Left ventricle myocardium inferior (tissue), 1 donor: Measurements from ENCODE around the gene AMBRA1. TPM values are rescaled to one million over a fixed set of nuclear protein-coding genes. Genes with fewer than 3 reads are reported as not detected.

Experiments used
- DNase-seq: peaks from one replicate; pipeline ENCODE4 v3.0.0-alpha.2; 2020
- H3K27ac ChIP-seq: fragments of 200-600 bp; replicated peaks from 2 replicates; pipeline ENCODE4 v1.8.0; 2021
- H3K27me3 ChIP-seq: fragments of 200-600 bp; 2 replicates; pipeline ENCODE4 v1.8.0; 2021; ENCODE audit warnings: low read depth
- H3K36me3 ChIP-seq: fragments of 200-600 bp; 2 replicates; pipeline ENCODE4 v1.8.0; 2021
- H3K4me1 ChIP-seq: fragments of 200-600 bp; 2 replicates; pipeline ENCODE4 v1.8.0; 2021
- H3K4me3 ChIP-seq: fragments of 200-600 bp; 2 replicates; pipeline ENCODE4 v1.8.0; 2021; ENCODE audit warnings: mild to moderate bottlenecking, moderate library complexity
- H3K9me3 ChIP-seq: fragments of 200-600 bp; replicated peaks from 2 replicates; pipeline ENCODE4 v1.8.0; 2021
- CTCF ChIP-seq: fragments of 200-600 bp; IDR thresholded peaks from 2 replicates; pipeline ENCODE4 v1.8.0; 2021; ENCODE audit warnings: antibody characterized with exemption, mild to moderate bottlenecking, borderline replicate concordance
- intact Hi-C: fragments of 100-400 bp; cut with micrococcal nuclease; formaldehyde crosslinking; loops from one replicate; pipeline ENCODE4 v1.11.0; 2022
- total RNA-seq: library from RNA; stranded (reverse); fragmentation: NEBNext Ultra II Directional; extraction: Animal tissue kit (Norgen Biotek cat#: 25700); gene quantifications from one replicate; pipeline ENCODE4 v1.2.1, GENCODE V29; 2021
- donor health status: DM: no; HTN: yes; CAD: no; lungs with severe emphysema.

Gene AMBRA1
- total RNA-seq, 1 donor from 2014 or later, result 14.2 TPM

- intact Hi-C loops, result no loop called here
- no peaks in the 10 kb centered on the region for H3K9me3 ChIP-seq
- no peaks in the 10 kb centered on the region for H3K27me3 ChIP-seq
- H3K4me1 ChIP-seq, result peaks cover 42% of the 10 kb centered on the region
- DNase-seq, result no peak
- TF ChIP-seq CTCF, result no peak
- H3K36me3 ChIP-seq, result peaks cover 37% of the 10 kb centered on the region
- no peak overlapping the region for H3K4me3 ChIP-seq
- no peak overlapping the region for H3K27ac ChIP-seq
These were observed 157.7 kb downstream of the AMBRA1 start for GRCh38 chr11:46436113-46436512.

- Histone ChIP-seq H3K36me3 (peaks cover 41% of the 10 kb centered on the region), H3K4me3 (no peak overlapping the region), H3K9me3 (no peaks in the 10 kb centered on the region), H3K4me1 (peaks cover 42% of the 10 kb centered on the region), H3K27me3 (no peaks in the 10 kb centered on the region), H3K27ac (no peak overlapping the region)
- intact Hi-C loops, result no loop called here
- no peak for TF ChIP-seq CTCF
- no peak for DNase-seq
These were observed 158.1 kb downstream of the AMBRA1 start for GRCh38 chr11:46435679-46436078.

GRCh38 chr11:46431211-46431610, 162.6 kb downstream of the AMBRA1 start:
- Histone ChIP-seq H3K36me3 (peaks cover 67% of the 10 kb centered on the region), H3K4me3 (no peak overlapping the region), H3K27me3 (no peaks in the 10 kb centered on the region), H3K9me3 (no peaks in the 10 kb centered on the region), H3K27ac (no peak overlapping the region), H3K4me1 (peaks cover 15% of the 10 kb centered on the region)
- DNase-seq, result no peak
- intact Hi-C loops, result no loop called here
- TF ChIP-seq CTCF, result no peak

- Histone ChIP-seq H3K4me1 (no peaks in the 10 kb centered on the region), H3K27me3 (no peaks in the 10 kb centered on the region), H3K27ac (no peak overlapping the region), H3K36me3 (peaks cover 67% of the 10 kb centered on the region), H3K4me3 (no peak overlapping the region), H3K9me3 (no peaks in the 10 kb centered on the region)
- no peak for DNase-seq
- TF ChIP-seq CTCF, result no peak
- intact Hi-C loops, result no loop called here
These were observed 164.1 kb downstream of the AMBRA1 start for GRCh38 chr11:46429717-46430116.

- DNase-seq, result no peak
- no peaks in the 10 kb centered on the region for H3K27me3 ChIP-seq
- H3K36me3 ChIP-seq, result peaks cover 57% of the 10 kb centered on the region
- H3K4me3 ChIP-seq, result no peak overlapping the region
- no peak overlapping the region for H3K27ac ChIP-seq
- H3K9me3 ChIP-seq, result no peaks in the 10 kb centered on the region
- no peak for TF ChIP-seq CTCF
- no peaks in the 10 kb centered on the region for H3K4me1 ChIP-seq
- intact Hi-C loops, result no loop called here
These were observed 166.5 kb downstream of the AMBRA1 start for GRCh38 chr11:46427364-46427763.
